Measurements from ENCODE around the gene SDK2.

The SDK2 gene

DNA sequence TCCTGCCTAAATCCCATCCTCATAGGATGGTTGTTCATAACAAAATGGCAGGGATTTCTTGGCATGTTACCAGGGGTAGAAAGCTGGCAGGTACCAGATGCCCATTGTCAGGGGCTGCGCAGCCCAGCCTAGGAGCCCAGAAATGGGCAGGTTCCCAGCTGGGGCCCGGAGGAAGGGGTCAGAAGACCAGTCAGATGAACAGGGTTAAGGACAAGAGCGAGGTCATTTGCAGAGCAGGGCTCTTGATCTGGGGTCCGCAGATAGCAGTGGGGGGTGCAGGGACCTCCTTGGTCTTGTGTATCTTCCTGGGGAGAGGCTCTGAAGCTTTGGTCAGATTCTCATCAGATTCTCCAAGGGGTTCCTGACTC is 280.1 kb downstream of the SDK2 start:
- no peaks in the 10 kb centered on the region for H3K36me3 ChIP-seq (replicated peaks; ENCODE audit: insufficient read depth, low read length)

DNA sequence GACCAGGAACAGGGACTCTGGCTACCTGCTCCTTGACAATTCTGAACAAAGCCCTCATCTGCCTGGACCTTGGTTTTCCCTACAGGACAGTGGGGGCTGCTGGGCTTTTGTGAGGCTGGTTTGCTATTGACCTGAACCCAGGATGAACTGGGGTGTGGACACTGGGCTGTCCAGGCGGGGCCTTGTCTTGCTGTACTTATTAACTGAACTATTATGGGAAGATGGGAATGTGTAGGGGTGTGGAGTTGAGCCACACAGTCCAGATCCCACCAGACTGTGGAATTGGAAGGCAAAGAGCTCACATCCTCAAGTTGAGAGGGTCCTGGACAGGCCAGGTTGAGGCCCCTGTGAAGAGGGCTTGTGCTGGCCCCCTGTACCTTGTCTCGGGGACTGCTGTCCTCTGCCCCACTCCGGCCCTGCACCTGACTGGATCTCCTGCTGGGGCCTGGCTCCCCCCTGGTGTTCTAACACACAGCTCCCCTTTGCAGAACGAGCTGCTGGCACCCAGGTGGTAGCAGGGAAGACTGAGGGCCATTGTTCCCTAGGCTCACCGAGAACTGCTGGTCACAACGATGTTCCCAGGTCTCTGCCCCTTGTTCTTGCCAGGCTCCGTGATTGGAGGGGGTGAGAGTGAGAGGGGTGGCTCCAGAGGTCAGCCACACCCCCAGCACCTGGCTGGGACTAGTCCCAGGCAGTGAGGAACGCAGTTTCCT is 280.6 kb downstream of the SDK2 start:
- H3K79me2 ChIP-seq (ENCODE audit: low read length) = no peaks in the 10 kb centered on the region
- no peak overlapping the region for H3K9ac ChIP-seq (ENCODE audit: low read length)
- H3K27me3 ChIP-seq (replicated peaks; ENCODE audit: insufficient read depth, low read length) = peaks cover 61% of the 10 kb centered on the region
- H3K4me2 ChIP-seq (ENCODE audit: low read depth, low read length) = no peak overlapping the region
- H3F3A ChIP-seq (ENCODE audit: insufficient read depth, low read length) = no peaks in the 10 kb centered on the region
- H3K27ac ChIP-seq (ENCODE audit: low read length) = no peak overlapping the region
- H3K9me2 ChIP-seq (replicated peaks; ENCODE audit: insufficient read depth, low read length) = no peaks in the 10 kb centered on the region
- TF ChIP-seq EZH2 (optimal IDR thresholded peaks at IDR 0.05; ENCODE audit: low read depth, low read length) (no peak), EZH2phosphoT487 (IDR thresholded peaks at IDR 0.05; ENCODE audit: low read length) (no peak)
- TF ChIP-seq, protein P1, sequence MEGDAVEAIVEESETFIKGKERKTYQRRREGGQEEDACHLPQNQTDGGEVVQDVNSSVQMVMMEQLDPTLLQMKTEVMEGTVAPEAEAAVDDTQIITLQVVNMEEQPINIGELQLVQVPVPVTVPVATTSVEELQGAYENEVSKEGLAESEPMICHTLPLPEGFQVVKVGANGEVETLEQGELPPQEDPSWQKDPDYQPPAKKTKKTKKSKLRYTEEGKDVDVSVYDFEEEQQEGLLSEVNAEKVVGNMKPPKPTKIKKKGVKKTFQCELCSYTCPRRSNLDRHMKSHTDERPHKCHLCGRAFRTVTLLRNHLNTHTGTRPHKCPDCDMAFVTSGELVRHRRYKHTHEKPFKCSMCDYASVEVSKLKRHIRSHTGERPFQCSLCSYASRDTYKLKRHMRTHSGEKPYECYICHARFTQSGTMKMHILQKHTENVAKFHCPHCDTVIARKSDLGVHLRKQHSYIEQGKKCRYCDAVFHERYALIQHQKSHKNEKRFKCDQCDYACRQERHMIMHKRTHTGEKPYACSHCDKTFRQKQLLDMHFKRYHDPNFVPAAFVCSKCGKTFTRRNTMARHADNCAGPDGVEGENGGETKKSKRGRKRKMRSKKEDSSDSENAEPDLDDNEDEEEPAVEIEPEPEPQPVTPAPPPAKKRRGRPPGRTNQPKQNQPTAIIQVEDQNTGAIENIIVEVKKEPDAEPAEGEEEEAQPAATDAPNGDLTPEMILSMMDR (IDR thresholded peaks at IDR 0.05; ENCODE audit: low read length) = no peak
- H3K4me1 ChIP-seq (ENCODE audit: low read length) = no peaks in the 10 kb centered on the region
- H3K36me3 ChIP-seq (replicated peaks; ENCODE audit: insufficient read depth, low read length) = no peaks in the 10 kb centered on the region
- DNase-seq = no peak
- H2AFZ ChIP-seq (ENCODE audit: low read length) = no peak overlapping the region
- no peaks in the 10 kb centered on the region for H4K20me1 ChIP-seq (ENCODE audit: insufficient read depth, low read length)
- H3K4me3 ChIP-seq (ENCODE audit: low read length) = no peak overlapping the region
- no peaks in the 10 kb centered on the region for H3K9me3 ChIP-seq (replicated peaks; ENCODE audit: insufficient read depth, low read length)

More for the DNA sequence above, 280.1 kb downstream of the SDK2 start:
- Histone ChIP-seq H3K9me2 (replicated peaks; ENCODE audit: insufficient read depth, low read length) (no peaks in the 10 kb centered on the region), H2AFZ (ENCODE audit: low read length) (no peak overlapping the region), H3K79me2 (ENCODE audit: low read length) (no peaks in the 10 kb centered on the region), H3F3A (ENCODE audit: insufficient read depth, low read length) (no peaks in the 10 kb centered on the region), H3K4me2 (ENCODE audit: low read depth, low read length) (no peak overlapping the region), H3K27ac (ENCODE audit: low read length) (no peak overlapping the region), H3K4me1 (ENCODE audit: low read length) (no peaks in the 10 kb centered on the region), H4K20me1 (ENCODE audit: insufficient read depth, low read length) (no peaks in the 10 kb centered on the region), H3K4me3 (ENCODE audit: low read length) (no peak overlapping the region), H3K9ac (ENCODE audit: low read length) (no peak overlapping the region), H3K27me3 (replicated peaks; ENCODE audit: insufficient read depth, low read length) (peaks cover 56% of the 10 kb centered on the region), H3K9me3 (replicated peaks; ENCODE audit: insufficient read depth, low read length) (no peaks in the 10 kb centered on the region)
- TF ChIP-seq, protein P1 (IDR thresholded peaks at IDR 0.05; ENCODE audit: low read length) = no peak
- no peak for DNase-seq

DNA sequence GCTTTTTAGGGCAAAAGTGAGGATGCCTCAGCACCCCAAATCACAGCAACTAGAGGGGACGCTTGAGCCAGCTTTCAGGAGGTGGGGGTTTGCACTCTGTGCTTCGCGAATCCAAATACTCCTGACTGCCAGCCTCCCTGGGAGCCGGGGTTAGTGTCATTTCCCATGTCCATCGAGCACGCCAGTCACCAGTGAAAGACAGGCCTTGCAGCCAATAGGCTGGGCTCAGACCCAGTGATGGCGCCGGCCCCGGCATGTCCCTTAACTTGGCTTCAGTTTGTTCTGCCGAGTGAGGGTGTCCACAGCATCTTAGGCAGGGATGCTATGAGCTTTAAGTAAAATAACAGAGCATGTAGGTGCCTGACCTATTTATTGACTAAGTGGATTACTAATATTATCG is 281.5 kb downstream of the SDK2 start:
- TF ChIP-seq EZH2phosphoT487 (IDR thresholded peaks at IDR 0.05; ENCODE audit: low read length) = no peak
- no peak for TF ChIP-seq EZH2 (optimal IDR thresholded peaks at IDR 0.05; ENCODE audit: low read depth, low read length)
- TF ChIP-seq, protein P1 (IDR thresholded peaks at IDR 0.05; ENCODE audit: low read length) = no peak
- DNase-seq = no peak
- H2AFZ ChIP-seq (ENCODE audit: low read length) = no peak overlapping the region
- H3K9me2 ChIP-seq (replicated peaks; ENCODE audit: insufficient read depth, low read length) = no peaks in the 10 kb centered on the region
- no peak overlapping the region for H3K9ac ChIP-seq (ENCODE audit: low read length)
- H3K27me3 ChIP-seq (replicated peaks; ENCODE audit: insufficient read depth, low read length) = peaks cover 70% of the 10 kb centered on the region
- no peaks in the 10 kb centered on the region for H3F3A ChIP-seq (ENCODE audit: insufficient read depth, low read length)
- H3K79me2 ChIP-seq (ENCODE audit: low read length) = no peaks in the 10 kb centered on the region
- no peak overlapping the region for H3K4me2 ChIP-seq (ENCODE audit: low read depth, low read length)
- H4K20me1 ChIP-seq (ENCODE audit: insufficient read depth, low read length) = no peaks in the 10 kb centered on the region
- no peak overlapping the region for H3K4me3 ChIP-seq (ENCODE audit: low read length)
- H3K9me3 ChIP-seq (replicated peaks; ENCODE audit: insufficient read depth, low read length) = no peaks in the 10 kb centered on the region
- no peak overlapping the region for H3K27ac ChIP-seq (ENCODE audit: low read length)
- H3K4me1 ChIP-seq (ENCODE audit: low read length) = no peaks in the 10 kb centered on the region
- no peaks in the 10 kb centered on the region for H3K36me3 ChIP-seq (replicated peaks; ENCODE audit: insufficient read depth, low read length)

Measured in MM.1S (cell line).